ENCODE measurements around the gene VPS37B.
"Not testable (repeated sequence)": the region's sequence is repeated elsewhere in the genome, so short reads cannot be mapped to it uniquely, and the experiment has no call there.

VPS37B gene

GRCh38 chr12:122943196-122943595, 47.3 kb upstream of the VPS37B start:
- H3K4me1 ChIP-seq (ENCODE audit: control insufficient read depth, insufficient read depth, low read length), result no peaks in the 10 kb centered on the region
- CTCF ChIA-PET, result interaction anchor here (0.7 to 1.0 kb wide), 3 partner anchors 10 to 17 kb away, joined by 3 to 9 read pairs (median 4); no protein-coding TSS in a partner anchor
- TF ChIP-seq ZNF391 (tag by site-specific recombination; IDR thresholded peaks at IDR 0.05; ENCODE audit: borderline replicate concordance, low read depth) (no peak), CTCF (tag by site-specific recombination; IDR thresholded peaks at IDR 0.05) (no peak), ZNF837 (tag by site-specific recombination; IDR thresholded peaks at IDR 0.05) (no peak), ZNF629 (tag by site-specific recombination; IDR thresholded peaks at IDR 0.05) (no peak), TSHZ1 (tag by site-specific recombination; IDR thresholded peaks at IDR 0.05; ENCODE audit: borderline replicate concordance) (no peak), IKZF3 (tag by site-specific recombination; IDR thresholded peaks at IDR 0.05) (no peak), ZNF214 (tag by site-specific recombination; IDR thresholded peaks at IDR 0.05; ENCODE audit: borderline replicate concordance) (no peak)
- H3K4me3 ChIP-seq (ENCODE audit: low read depth, low read length), result no peak overlapping the region
- no peaks in the 10 kb centered on the region for H3K9me3 ChIP-seq (ENCODE audit: control insufficient read depth, insufficient read depth, low read depth, low read length)
- H3K27ac ChIP-seq (ENCODE audit: extremely low read depth, low read depth, low read length), result no peak overlapping the region
- peaks cover 0 to 11% of the 10 kb centered on the region in 2 experiments; a peak in 2 of 3 replicates for H3K36me3 ChIP-seq (ENCODE audit: control insufficient read depth in 2 of 2, insufficient read depth in 1 of 2, low read length in 2 of 2)
- POLR2A ChIA-PET, result no interaction called here

- no peak overlapping the region for H3K4me3 ChIP-seq (ENCODE audit: low read depth, low read length)
- TF ChIP-seq KLF1 (tag by site-specific recombination; IDR thresholded peaks at IDR 0.05) (peak; percentile 44; the same call in 1 of the 2 replicates), OSR2 (tag by site-specific recombination; IDR thresholded peaks at IDR 0.05) (0 out of 2 replicates have a peak, but pooled peaks have one; percentile 33), ZBTB48 (tag by site-specific recombination; IDR thresholded peaks at IDR 0.05) (no peak)
- H3K36me3 ChIP-seq (ENCODE audit: control insufficient read depth in 2 of 2, insufficient read depth in 1 of 2, low read length in 2 of 2), result peaks cover 0 to 15% of the 10 kb centered on the region in 2 experiments; a peak in 2 of 3 replicates
- no peak overlapping the region for H3K27ac ChIP-seq (ENCODE audit: extremely low read depth, low read depth, low read length)
- CTCF ChIA-PET, result no interaction called here
- no peaks in the 10 kb centered on the region for H3K4me1 ChIP-seq (ENCODE audit: control insufficient read depth, insufficient read depth, low read length)
- POLR2A ChIA-PET, result interaction anchor here (0.5 to 1.3 kb wide), 2 partner anchors 23 to 54 kb away, joined by 5 to 6 read pairs; partner anchors contain the start of gene ABCB9
- no peaks in the 10 kb centered on the region for H3K9me3 ChIP-seq (ENCODE audit: control insufficient read depth, insufficient read depth, low read depth, low read length)
These were observed 46.7 kb upstream of the VPS37B start for GRCh38 chr12:122942637-122943036.

GRCh38 chr12:122941351-122941750, 45.4 kb upstream of the VPS37B start:
- POLR2A ChIA-PET; H3K4me1 ChIP-seq (ENCODE audit: control insufficient read depth, insufficient read depth, low read length); H3K27ac ChIP-seq (ENCODE audit: extremely low read depth, low read depth, low read length); H3K9me3 ChIP-seq (ENCODE audit: control insufficient read depth, insufficient read depth, low read depth, low read length); CTCF ChIA-PET; H3K4me3 ChIP-seq (ENCODE audit: low read depth, low read length): not testable (repeated sequence)
- peaks cover 0 to 19% of the 10 kb centered on the region in 2 experiments; a peak in 2 of 3 replicates for H3K36me3 ChIP-seq (ENCODE audit: control insufficient read depth in 2 of 2, insufficient read depth in 1 of 2, low read length in 2 of 2)
- TF ChIP-seq KLF1 (tag by site-specific recombination; IDR thresholded peaks at IDR 0.05), result peak; percentile 86
- 0 out of 2 replicates have a peak, but pooled peaks have one; percentile 22 for TF ChIP-seq WT1 (tag by site-specific recombination; IDR thresholded peaks at IDR 0.05)
- TF ChIP-seq EGR2 (tag by site-specific recombination; IDR thresholded peaks at IDR 0.05; ENCODE audit: low read depth), result 0 out of 2 replicates have a peak, but pooled peaks have one; percentile 7
- TF ChIP-seq SP7 (tag by site-specific recombination; IDR thresholded peaks at IDR 0.05), result peak; percentile 18; the same call in 1 of the 2 replicates
- peak; percentile 49 for TF ChIP-seq ZFHX2 (tag by site-specific recombination; conservative IDR thresholded peaks at IDR 0.05)
- 0 out of 2 replicates have a peak, but pooled peaks have one; percentile 27 for TF ChIP-seq KLF17 (tag by site-specific recombination; IDR thresholded peaks at IDR 0.05)
- peak; percentile 19; the same call in 1 of the 2 replicates for TF ChIP-seq ZNF394 (tag by site-specific recombination; IDR thresholded peaks at IDR 0.05; ENCODE audit: borderline replicate concordance)

Data from HEK293 (cell line).